ENCODE measurements around the gene CLSTN1. TPM values are rescaled to one million over a fixed set of nuclear protein-coding genes. Genes with fewer than 3 reads are reported as not detected.
A peak's percentile ranks its signal among the peaks of the same experiment; 100 is the strongest.

CLSTN1 gene
- total RNA-seq, result 125 to 139 TPM (median 126 TPM) in 3 replicates
- long read RNA-seq, full-length matches to known transcripts, result 171 of 226 reads
- long read RNA-seq, partial matches to known transcripts, result 31 of 226 reads
- long read RNA-seq, other reads (novel, unspliced or antisense), result 24 of 226 reads

GRCh38 chr1:9823943-9824701 is at the start of gene CLSTN1:
Gene CLSTN1 (minus strand): TSS chr1:9823965. CDS start chr1:9823733, 232 bp downstream.
- DNase-seq (ENCODE audit: low spot score), result peak; percentile 95
- TF ChIP-seq CTCF (IDR thresholded peaks at IDR 0.05), result no peak
- no peaks in the 10 kb centered on the region for H3K36me3 Mint-ChIP-seq (ENCODE audit: low read depth)
- H3K4me3 Mint-ChIP-seq (ENCODE audit: unreplicated experiment), result peak within 1 kb of the TSS; percentile 89
- H3K4me1 Mint-ChIP-seq (ENCODE audit: low read depth), result peaks cover 35% of the 10 kb centered on the region
- H3K27ac Mint-ChIP-seq (ENCODE audit: unreplicated experiment), result peak within 1 kb of the TSS; percentile 91
- H3K9me3 Mint-ChIP-seq (ENCODE audit: low read depth), result no peaks in the 10 kb centered on the region
- no peaks in the 10 kb centered on the region for H3K27me3 Mint-ChIP-seq (ENCODE audit: low read depth)

- no peak for TF ChIP-seq CTCF (IDR thresholded peaks at IDR 0.05)
- H3K27ac Mint-ChIP-seq (ENCODE audit: unreplicated experiment), result no peak overlapping the region
- H3K9me3 Mint-ChIP-seq (ENCODE audit: low read depth), result no peaks in the 10 kb centered on the region
- H3K4me3 Mint-ChIP-seq (ENCODE audit: unreplicated experiment), result no peak overlapping the region
- H3K36me3 Mint-ChIP-seq (ENCODE audit: low read depth), result peaks cover 1% of the 10 kb centered on the region
- peaks cover 13% of the 10 kb centered on the region for H3K4me1 Mint-ChIP-seq (ENCODE audit: low read depth)
- DNase-seq (ENCODE audit: low spot score), result no peak
- no peaks in the 10 kb centered on the region for H3K27me3 Mint-ChIP-seq (ENCODE audit: low read depth)
These were observed 49.6 kb upstream of the CLSTN1 start for GRCh38 chr1:9873385-9873784.

- H3K4me1 Mint-ChIP-seq (ENCODE audit: low read depth), result peaks cover 13% of the 10 kb centered on the region
These were observed 48.8 kb upstream of the CLSTN1 start for GRCh38 chr1:9872430-9873165.

GRCh38 chr1:9871707-9872425 is 48.1 kb upstream of the CLSTN1 start:
- DNase-seq (ENCODE audit: low spot score), result no peak
- Mint-ChIP-seq H3K9me3 (ENCODE audit: low read depth) (no peaks in the 10 kb centered on the region), H3K4me3 (ENCODE audit: unreplicated experiment) (no peak overlapping the region), H3K27ac (ENCODE audit: unreplicated experiment) (no peak overlapping the region), H3K36me3 (ENCODE audit: low read depth) (peaks cover 1% of the 10 kb centered on the region), H3K27me3 (ENCODE audit: low read depth) (no peaks in the 10 kb centered on the region), H3K4me1 (ENCODE audit: low read depth) (peaks cover 13% of the 10 kb centered on the region)
- no peak for TF ChIP-seq CTCF (IDR thresholded peaks at IDR 0.05)

More at GRCh38 chr1:9872430-9873165, 48.8 kb upstream of the CLSTN1 start:
- H3K9me3 Mint-ChIP-seq (ENCODE audit: low read depth), result no peaks in the 10 kb centered on the region
- peaks cover 1% of the 10 kb centered on the region for H3K36me3 Mint-ChIP-seq (ENCODE audit: low read depth)
- no peak for TF ChIP-seq CTCF (IDR thresholded peaks at IDR 0.05)
- no peaks in the 10 kb centered on the region for H3K27me3 Mint-ChIP-seq (ENCODE audit: low read depth)
- H3K27ac Mint-ChIP-seq (ENCODE audit: unreplicated experiment), result no peak overlapping the region
- H3K4me3 Mint-ChIP-seq (ENCODE audit: unreplicated experiment), result no peak overlapping the region
- no peak for DNase-seq (ENCODE audit: low spot score)

GRCh38 chr1:9871021-9871420 is 47.3 kb upstream of the CLSTN1 start:
- TF ChIP-seq CTCF (IDR thresholded peaks at IDR 0.05), result no peak
- Mint-ChIP-seq H3K4me1 (ENCODE audit: low read depth) (peaks cover 13% of the 10 kb centered on the region), H3K27ac (ENCODE audit: unreplicated experiment) (no peak overlapping the region), H3K9me3 (ENCODE audit: low read depth) (no peaks in the 10 kb centered on the region), H3K27me3 (ENCODE audit: low read depth) (no peaks in the 10 kb centered on the region), H3K4me3 (ENCODE audit: unreplicated experiment) (no peak overlapping the region), H3K36me3 (ENCODE audit: low read depth) (peaks cover 1% of the 10 kb centered on the region)
- DNase-seq (ENCODE audit: low spot score), result no peak

All from chondrocyte (in vitro differentiated cells).